GM18502 (cell line): ENCODE measurements around the gene SCYGR3.
A peak's percentile ranks its signal among the peaks of the same experiment; 100 is the strongest.

Experiments used
- ATAC-seq: cut with Tn5 transposase; IDR thresholded peaks from one replicate; pipeline ENCODE4 v1.9.1; 2021; ENCODE audit warnings: mild to moderate bottlenecking; ENCODE audit not compliant: unreplicated experiment, poor library complexity

The SCYGR3 gene, protein sequence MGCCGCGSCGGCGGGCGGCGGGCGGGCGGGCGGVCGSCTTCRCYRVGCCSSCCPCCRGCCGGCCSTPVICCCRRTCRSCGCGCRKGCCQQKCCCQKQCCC

GRCh38 chr2:227614740-227615139 is at the start of gene SCYGR3:
TSS of gene SCYGR3 (minus strand) at chr2:227614840. CDS start at chr2:227614840, 0 bp downstream.
- no peak for ATAC-seq

DNA sequence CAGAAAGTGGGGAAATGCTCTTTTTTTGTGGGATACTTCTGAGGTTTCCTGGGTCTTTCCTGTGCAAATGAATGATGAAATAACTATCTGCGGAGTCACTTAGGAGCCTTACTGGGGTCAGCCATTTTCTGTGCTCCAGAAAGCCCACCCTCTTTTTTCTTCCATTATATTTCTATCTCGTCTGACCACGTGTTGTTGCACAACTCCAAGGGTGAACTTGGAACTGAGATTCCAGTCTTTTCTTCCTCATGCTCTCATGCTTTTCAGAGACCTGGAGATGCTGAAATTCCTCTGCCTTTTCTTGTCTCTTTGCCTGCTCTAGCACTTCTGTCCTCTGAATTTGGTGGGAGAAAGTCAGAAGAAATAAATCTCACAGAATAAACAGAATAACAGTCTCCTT is 47.2 kb upstream of the SCYGR3 start:
- ATAC-seq: no peak

DNA sequence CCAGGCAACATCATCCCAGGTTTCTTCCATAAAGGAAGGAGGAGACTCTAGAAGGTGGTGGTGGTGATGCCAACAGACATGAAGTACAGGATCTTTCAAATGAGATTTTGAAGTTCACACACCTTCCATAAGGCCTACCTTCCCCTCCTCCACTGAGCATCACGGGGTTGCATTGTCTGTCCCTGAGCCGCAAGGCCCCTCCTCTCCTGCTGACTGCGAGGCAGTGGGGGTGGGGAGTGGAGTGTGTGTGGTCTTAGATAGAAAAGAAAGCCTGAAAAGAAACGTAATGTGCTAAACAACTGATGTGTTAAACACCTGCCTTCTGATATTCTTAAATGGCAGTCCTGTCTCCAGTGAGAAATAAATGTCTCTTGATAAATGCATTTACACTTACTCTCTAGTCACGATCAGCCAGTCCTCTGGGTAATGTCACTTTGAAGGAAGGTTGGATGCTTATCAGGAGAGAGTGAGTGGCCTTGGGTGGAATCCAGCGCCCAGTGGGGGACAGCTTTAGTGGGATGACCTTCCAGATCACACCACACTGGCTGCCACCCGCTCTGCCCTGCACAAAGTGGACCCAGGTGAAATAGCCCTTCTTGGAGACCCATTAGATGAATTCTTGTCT is 46.5 kb upstream of the SCYGR3 start:
- no peak for ATAC-seq

DNA sequence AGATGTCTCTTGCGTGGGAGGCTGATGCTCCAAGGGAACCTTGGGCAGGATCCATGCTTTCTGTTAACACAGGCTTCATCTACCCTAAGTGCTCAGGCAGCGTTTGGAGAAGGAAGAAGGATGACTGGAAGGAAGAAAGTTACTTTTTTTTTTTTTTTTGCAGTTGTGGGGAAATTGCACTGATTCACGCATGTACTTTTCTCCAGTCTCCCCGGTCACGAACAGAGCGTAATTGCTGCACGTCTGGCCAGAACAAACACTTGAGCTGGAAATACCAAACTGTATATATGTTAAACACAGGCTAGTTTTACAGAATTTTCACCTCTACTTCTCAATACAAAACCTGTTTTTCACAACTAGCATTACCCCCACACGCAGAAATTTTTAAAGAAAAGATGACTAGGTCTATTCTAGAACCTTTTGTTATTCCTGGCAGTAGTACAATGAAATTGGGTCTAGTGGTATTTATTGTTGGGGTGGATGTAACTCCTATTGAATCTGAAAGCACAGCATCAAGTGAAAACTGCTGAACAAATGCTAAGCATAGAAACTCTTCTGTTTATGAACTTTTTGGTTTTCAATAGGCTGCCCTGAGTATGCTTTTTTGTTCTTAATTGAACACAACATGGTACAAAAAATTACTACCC is 42.7 kb upstream of the SCYGR3 start:
- ATAC-seq: no peak

DNA sequence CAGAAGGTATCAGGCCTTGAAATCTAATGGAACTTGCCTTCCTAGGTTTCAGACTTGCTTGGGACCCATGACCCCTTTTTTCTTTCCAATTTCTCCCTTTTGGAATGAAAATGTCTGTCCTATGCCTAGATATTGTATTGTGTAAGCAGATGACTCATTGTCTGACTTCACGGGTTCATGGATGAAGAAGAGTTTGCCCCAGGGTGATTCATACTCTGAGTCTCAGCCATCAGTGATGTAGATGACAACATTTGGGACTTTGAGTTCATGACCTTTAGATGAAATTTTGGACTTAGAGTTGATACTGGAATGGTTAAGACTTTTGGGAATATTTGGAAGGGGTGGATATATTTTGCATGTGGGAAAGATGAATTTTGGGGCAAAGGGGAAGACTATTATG is 40.8 kb upstream of the SCYGR3 start:
- no peak for ATAC-seq

GRCh38 chr2:227654426-227654825 is 39.8 kb upstream of the SCYGR3 start:
- ATAC-seq: no peak

GRCh38 chr2:227653419-227653818 is 38.8 kb upstream of the SCYGR3 start:
- ATAC-seq: no peak

DNA sequence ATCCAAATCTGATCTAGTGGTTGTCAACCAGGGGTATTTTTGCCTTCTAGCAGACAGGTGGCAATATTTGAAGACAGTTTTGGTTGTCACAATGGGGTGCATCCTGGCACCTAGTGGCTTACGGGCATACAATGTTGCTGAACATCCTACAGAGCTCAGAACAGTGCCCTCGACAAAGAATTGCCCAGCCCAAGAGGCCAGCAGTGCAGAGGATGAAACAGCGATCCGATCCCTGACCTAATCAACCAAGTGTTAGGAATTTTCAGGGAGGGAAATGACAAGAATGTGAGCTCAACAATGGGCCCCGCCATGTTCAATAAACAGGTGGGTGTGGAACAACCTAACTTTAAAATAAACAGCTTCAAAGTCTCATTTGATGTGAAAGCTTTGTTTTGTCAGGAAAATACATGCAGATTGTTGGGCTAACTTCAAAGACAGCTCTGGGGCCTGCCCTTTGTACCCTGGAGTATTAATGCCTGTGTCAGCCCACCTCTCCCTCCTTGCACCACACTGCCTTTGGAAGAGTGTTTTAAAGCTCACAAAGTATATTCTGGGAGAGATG is 29.4 kb upstream of the SCYGR3 start:
- ATAC-seq: no peak

- ATAC-seq: no peak
Measured at GRCh38 chr2:227642656-227643055, 28.0 kb upstream of the SCYGR3 start.

- ATAC-seq: no peak
Measured at GRCh38 chr2:227634201-227634600, 19.6 kb upstream of the SCYGR3 start.

DNA sequence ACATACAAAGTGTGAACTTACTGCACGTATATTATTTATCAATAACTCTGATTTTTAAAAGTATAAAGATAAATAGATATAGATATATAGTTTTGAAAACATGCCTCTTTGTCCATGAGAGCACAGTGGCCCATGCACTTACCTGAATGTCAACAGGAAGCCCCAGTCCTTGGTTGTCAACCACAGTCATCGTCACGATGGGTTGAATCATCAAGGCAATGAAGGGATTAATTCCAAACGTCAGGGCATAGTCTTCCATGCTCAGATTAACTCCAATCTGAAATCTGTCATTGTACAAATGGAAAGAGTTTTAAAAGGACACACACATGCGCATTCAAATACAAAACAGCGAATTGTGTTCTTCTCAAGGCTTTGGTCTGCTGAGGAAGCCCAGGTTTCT is 18.2 kb upstream of the SCYGR3 start:
- ATAC-seq: no peak

- no peak for ATAC-seq
Measured at GRCh38 chr2:227630322-227630721, 15.7 kb upstream of the SCYGR3 start.

- ATAC-seq: no peak
Measured at GRCh38 chr2:227629435-227629834, 14.8 kb upstream of the SCYGR3 start.

GRCh38 chr2:227627769-227628168 is 13.1 kb upstream of the SCYGR3 start:
- ATAC-seq: peak; percentile 99

DNA sequence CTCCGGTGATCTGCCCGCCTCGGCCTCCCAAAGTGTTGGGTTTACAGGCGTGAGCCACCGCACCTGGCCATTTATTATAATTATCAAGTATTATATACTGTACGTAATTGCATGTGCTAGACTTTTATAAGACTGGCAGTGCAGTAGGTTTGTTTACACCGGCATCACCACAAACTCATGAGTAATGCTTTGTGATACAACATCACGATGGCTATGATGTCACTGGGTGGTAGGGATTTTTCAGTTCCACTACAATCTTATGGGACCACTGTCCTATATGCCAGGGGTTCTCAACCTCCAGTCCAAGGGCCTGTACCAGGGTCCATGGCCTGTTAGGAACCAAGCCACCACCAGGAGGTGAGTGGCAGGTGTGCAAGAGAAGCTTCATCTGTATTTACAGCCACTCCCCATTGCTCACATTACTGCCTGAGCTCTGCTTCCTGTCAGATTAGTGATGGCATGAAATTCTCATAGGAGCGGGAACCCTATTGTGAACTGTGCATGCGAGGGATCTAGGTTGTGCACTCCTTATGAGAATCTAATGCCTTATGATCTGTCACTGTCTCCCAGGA is 12.0 kb upstream of the SCYGR3 start:
- no peak for ATAC-seq

- no peak for ATAC-seq
Measured at GRCh38 chr2:227625420-227625819, 10.8 kb upstream of the SCYGR3 start.

- no peak for ATAC-seq
Measured at GRCh38 chr2:227623226-227623625, 8.6 kb upstream of the SCYGR3 start.

- no peak for ATAC-seq
Measured at GRCh38 chr2:227617316-227618230, 2.9 kb upstream of the SCYGR3 start, which contains the start of gene SCYGR4. TSS of gene SCYGR4 (plus strand) at chr2:227617498. CDS start at chr2:227617498, 0 bp downstream.

- no peak for ATAC-seq
Measured at GRCh38 chr2:227616631-227617030, 2.0 kb upstream of the SCYGR3 start.

DNA sequence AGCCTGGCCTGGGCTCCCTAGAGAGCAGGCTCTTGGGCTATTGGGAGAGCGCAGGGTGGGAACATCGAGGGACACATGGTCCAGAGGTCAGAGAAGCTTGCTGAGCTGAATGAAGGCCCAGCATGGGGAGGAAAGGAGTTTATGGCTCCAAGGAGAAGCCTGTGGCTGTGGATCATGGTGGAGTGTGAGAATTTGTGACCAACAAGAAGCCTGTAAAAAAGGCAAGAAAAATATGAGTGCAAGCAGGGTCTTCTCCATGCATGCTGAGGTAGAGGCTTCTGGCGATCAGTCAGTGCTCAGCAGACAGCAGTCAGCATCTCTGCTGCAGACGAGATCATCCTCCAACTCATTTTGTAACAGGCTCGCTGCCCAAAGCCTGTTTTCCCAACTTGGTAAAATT is 1.3 kb upstream of the SCYGR3 start:
- ATAC-seq: no peak
